HepG2 (cell line): ENCODE measurements around the gene RAB1B. TPM values are rescaled to one million over a fixed set of nuclear protein-coding genes. Genes with fewer than 3 reads are reported as not detected.

Source experiments
- ATAC-seq: fragments of 200-7000 bp; cut with Tn5 transposase; 3 replicates; pipeline ENCODE4 v1.9.1; 2020; ENCODE audit warnings: mild to moderate bottlenecking, moderate library complexity
- BruUV-seq: library from RNA; stranded (reverse); fragments of 400-500 nt; replicated peaks from 2 replicates; lab custom pipeline; 2021; lab: Mats Ljungman, UMichigan
- CTCF ChIA-PET: fragments of 300-600 bp; formaldehyde crosslinking; extraction: SDS; loops from one replicate; lab custom pipeline; 2021; ENCODE audit warnings: low total read pairs, inconsistent platforms, low intra/inter-chr PET ratio; lab: Yijun Ruan, JAX
- POLR2A ChIA-PET: fragments of 350-600 bp; sonication (Branson Sonifier 250); formaldehyde crosslinking; loops from one replicate; lab custom pipeline; 2020; ENCODE audit warnings: antibody characterized with exemption, inconsistent platforms; lab: Yijun Ruan, JAX
- DNase-seq: peaks from one replicate; pipeline ENCODE4 v3.0.0-alpha.2; 2015; ENCODE audit warnings: low spot score
- FAIRE-seq: peaks from 3 replicates; lab custom pipeline; 2011; peaks lifted over from hg19 to GRCh38; lab: Jason Lieb, UNC
- H2AFZ ChIP-seq: one replicate; pipeline ENCODE4 v1.6.1; 2011; ENCODE audit warnings: low read length, inconsistent platforms
- H3K27ac ChIP-seq: fragments of 300-600 bp; 3 replicates; pipeline ENCODE4 v1.8.0; 2011; ENCODE audit warnings: mixed run types, mild to moderate bottlenecking, mixed read lengths, low read length, inconsistent platforms; ENCODE audit not compliant: insufficient read depth; ENCODE audit errors: extremely low read length
- H3K27me3 ChIP-seq, 2 experiments: fragments of 200-600 bp in 1 of 2; 2 replicates in 1 of 2; 3 replicates in 1 of 2; pipeline versions ENCODE4 v1.6.0 to v1.8.0; 2011; ENCODE audit warnings: low read length in 2 of 2, mild to moderate bottlenecking in 2 of 2, moderate library complexity in 2 of 2, inconsistent platforms in 1 of 2; ENCODE audit not compliant: insufficient read depth in 2 of 2, control insufficient read depth in 1 of 2
- H3K36me3 ChIP-seq, 2 experiments: fragments of 200-600 bp in 1 of 2; replicated peaks in 1 of 2; 2 replicates in 1 of 2; 3 replicates in 1 of 2; pipeline versions ENCODE4 v1.5.1 to v1.8.0; 2011; ENCODE audit warnings: low read length in 2 of 2, inconsistent platforms in 1 of 2; ENCODE audit not compliant: insufficient read depth in 2 of 2, control insufficient read depth in 1 of 2
- H3K4me1 ChIP-seq: 2 replicates; pipeline ENCODE4 v1.5.1; 2012; ENCODE audit warnings: low read length, inconsistent platforms; ENCODE audit not compliant: insufficient read depth
- H3K4me2 ChIP-seq: 2 replicates; pipeline ENCODE4 v1.6.0; 2011; ENCODE audit warnings: low read depth, low read length, inconsistent platforms
- H3K4me3 ChIP-seq, 3 experiments: fragments of 200-600 bp in 1 of 3; sonication (generic), shearing (Covaris generic) in 1 of 3; replicated peaks in 1 of 3; 2 replicates each; pipeline ENCODE4 v1.5.1; 2011 to 2016; ENCODE audit warnings: low read length in 3 of 3, inconsistent platforms in 2 of 3, low read depth in 2 of 3, mild to moderate bottlenecking in 2 of 3, control low read depth in 1 of 3, mixed read lengths in 1 of 3; ENCODE audit not compliant: insufficient read depth in 1 of 3
- H3K79me2 ChIP-seq: one replicate; pipeline ENCODE4 v1.6.1; 2011; ENCODE audit warnings: low read length, inconsistent platforms; ENCODE audit not compliant: insufficient read depth
- H3K9ac ChIP-seq: 2 replicates; pipeline ENCODE4 v1.6.0; 2011; ENCODE audit warnings: mild to moderate bottlenecking, low read depth, low read length, inconsistent platforms; ENCODE audit not compliant: insufficient read depth
- H3K9me3 ChIP-seq: 2 replicates; pipeline ENCODE4 v1.5.1; 2012; ENCODE audit warnings: mild to moderate bottlenecking, low read length
- H4K20me1 ChIP-seq: 2 replicates; pipeline ENCODE4 v1.6.0; 2011; ENCODE audit warnings: inconsistent platforms, mild to moderate bottlenecking, low read length, moderate library complexity; ENCODE audit not compliant: insufficient read depth
- JARID2 ChIP-seq: sonication (generic); formaldehyde crosslinking; IDR thresholded peaks from 2 replicates; pipeline ENCODE4 v1.8.1; 2023; ENCODE audit warnings: missing genetic modification reagents, inconsistent platforms; ENCODE audit not compliant: insufficient replicate concordance
- TOPORS ChIP-seq: sonication (generic); formaldehyde crosslinking; IDR thresholded peaks from 2 replicates; pipeline ENCODE4 v1.8.0; 2023; ENCODE audit warnings: mild to moderate bottlenecking, missing genetic modification reagents
- ZBTB8A ChIP-seq: sonication (generic); formaldehyde crosslinking; IDR thresholded peaks from 2 replicates; pipeline ENCODE4 v1.4.0; 2020; ENCODE audit warnings: mild to moderate bottlenecking, low read depth, missing genetic modification reagents, borderline replicate concordance
- ZNF691 ChIP-seq: sonication (generic); formaldehyde crosslinking; IDR thresholded peaks from 2 replicates; pipeline ENCODE4 v1.4.0; 2020; ENCODE audit warnings: missing genetic modification reagents, low read depth, mild to moderate bottlenecking, borderline replicate concordance
- WGBS: methylation state at CpG from one replicate; pipeline ENCODE4 v1.1.6; 2017; ENCODE audit warnings: low lambda C conversion rate; 5-methylcytosine and 5-hydroxymethylcytosine counted together
- in situ Hi-C: cut with HindIII; loops from 2 replicates; pipeline ENCODE4 v1.10.0; 2017; ENCODE audit warnings: low pct_unique_long_range_greater_than_20kb; ENCODE audit not compliant: extremely low pct_ligation_motif_present
- intact Hi-C: fragments of 100-400 bp; cut with micrococcal nuclease; formaldehyde crosslinking; loops from one replicate; pipeline ENCODE4 v1.10.0; 2022; ENCODE audit not compliant: unreplicated experiment
- polyA plus RNA-seq, 8 experiments: library from polyadenylated mRNA; depleted of rRNA in 3 of 8; stranded (reverse) in 7 of 8; unstranded in 1 of 8; fragments of >200 nt; fragmentation: Illumina TruSeq in 4 of 8; extraction: Trizol in 4 of 8; gene quantifications; 2 replicates each; pipeline versions ENCODE4 v1.2.1 to v1.2.3, GENCODE V29; 2011 to 2016; ENCODE audit warnings: low read depth in 4 of 8, missing spikeins in 1 of 8, mixed read lengths in 1 of 8; ENCODE audit not compliant: insufficient read depth in 1 of 8
- total RNA-seq, 5 experiments: library from RNA; depleted of rRNA; stranded (reverse); fragments of >200 nt; fragmentation: Illumina TruSeq; extraction: Trizol; gene quantifications; 2 replicates each; pipeline ENCODE4 v1.2.3, GENCODE V29; 2016; ENCODE audit warnings: low read depth in 1 of 5
- TF ChIP-seq, protein P1 (sequence below): sonication (generic); formaldehyde crosslinking; IDR thresholded peaks from 2 replicates; pipeline ENCODE4 v1.4.0; 2020; ENCODE audit warnings: missing genetic modification reagents

Gene RAB1B
- total and polyA plus RNA-seq, 2 of the 13 experiments (the other 11 are each of a cell fraction or from before 2014, with no cell fraction given), result 77.9 to 87.9 TPM

DNA sequence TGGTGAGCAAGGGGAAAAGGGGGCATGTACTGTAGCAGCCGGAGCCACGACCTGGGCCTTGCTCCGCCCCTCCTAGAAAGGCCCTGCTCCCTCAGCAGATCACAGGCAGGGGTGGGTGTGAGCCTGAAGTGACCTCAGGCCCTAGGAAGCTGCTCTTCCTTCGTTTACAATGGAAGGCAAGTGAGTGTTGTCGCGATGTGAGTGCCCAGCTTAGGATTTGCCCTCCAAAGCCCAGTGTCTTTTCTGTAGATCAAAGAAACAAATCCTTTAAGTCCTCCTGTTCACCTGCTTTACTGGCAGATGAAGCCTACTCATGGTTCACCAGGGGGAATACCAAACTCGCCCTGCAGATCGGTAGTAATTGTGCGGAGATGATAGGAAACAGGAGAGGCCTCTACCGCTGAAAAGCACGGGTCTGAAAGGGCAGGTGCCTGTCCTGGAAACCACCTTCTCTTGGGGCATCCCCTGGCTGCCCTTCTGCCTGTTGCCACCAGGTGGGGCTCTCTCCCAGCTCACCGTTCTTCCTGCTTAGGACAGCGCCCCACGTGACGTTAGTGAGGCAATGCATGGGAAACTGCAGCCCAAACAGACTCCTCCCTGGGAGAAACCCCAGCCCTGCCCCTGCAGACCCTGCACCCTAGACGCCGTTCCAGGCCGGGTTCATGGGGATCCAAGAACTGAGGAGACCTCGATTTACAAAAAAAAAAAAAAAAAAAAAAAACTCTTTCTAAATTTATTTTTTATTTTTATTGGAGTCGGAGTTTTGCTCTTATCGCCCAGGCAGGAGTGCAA, 45.9 kb upstream of the RAB1B start (continued):
- TF ChIP-seq, protein P1, sequence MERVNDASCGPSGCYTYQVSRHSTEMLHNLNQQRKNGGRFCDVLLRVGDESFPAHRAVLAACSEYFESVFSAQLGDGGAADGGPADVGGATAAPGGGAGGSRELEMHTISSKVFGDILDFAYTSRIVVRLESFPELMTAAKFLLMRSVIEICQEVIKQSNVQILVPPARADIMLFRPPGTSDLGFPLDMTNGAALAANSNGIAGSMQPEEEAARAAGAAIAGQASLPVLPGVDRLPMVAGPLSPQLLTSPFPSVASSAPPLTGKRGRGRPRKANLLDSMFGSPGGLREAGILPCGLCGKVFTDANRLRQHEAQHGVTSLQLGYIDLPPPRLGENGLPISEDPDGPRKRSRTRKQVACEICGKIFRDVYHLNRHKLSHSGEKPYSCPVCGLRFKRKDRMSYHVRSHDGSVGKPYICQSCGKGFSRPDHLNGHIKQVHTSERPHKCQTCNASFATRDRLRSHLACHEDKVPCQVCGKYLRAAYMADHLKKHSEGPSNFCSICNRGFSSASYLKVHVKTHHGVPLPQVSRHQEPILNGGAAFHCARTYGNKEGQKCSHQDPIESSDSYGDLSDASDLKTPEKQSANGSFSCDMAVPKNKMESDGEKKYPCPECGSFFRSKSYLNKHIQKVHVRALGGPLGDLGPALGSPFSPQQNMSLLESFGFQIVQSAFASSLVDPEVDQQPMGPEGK, result peak; percentile 54; the same call in 1 of the 2 replicates

- WGBS, result 92% methylated on average over 10 of the region's 10 CpGs
- DNase-seq (no peak), ATAC-seq (no peak), FAIRE-seq (no peak)
- H3K27me3 ChIP-seq, result no peaks in the 10 kb centered on the region
- in situ Hi-C loops (no loop called here), intact Hi-C loops (no loop called here)
- H3K4me3 ChIP-seq, result no peak overlapping the region
- no peaks in the 10 kb centered on the region for H3K79me2 ChIP-seq
- no peak overlapping the region for H3K4me2 ChIP-seq
- CTCF ChIA-PET, result no interaction called here
- peaks cover 5% of the 10 kb centered on the region; the same call in 1 of the 2 replicates for H3K4me1 ChIP-seq
- TF ChIP-seq TOPORS (no peak), ZNF691 (no peak), JARID2 (CRISPR knock-in tag) (no peak), ZBTB8A (no peak)
- H3K9me3 ChIP-seq, result no peaks in the 10 kb centered on the region
- H2AFZ ChIP-seq, result no peak overlapping the region
- no peak overlapping the region for H3K9ac ChIP-seq
- POLR2A ChIA-PET, result no interaction called here
- H4K20me1 ChIP-seq, result no peaks in the 10 kb centered on the region
- H3K36me3 ChIP-seq, result peaks cover 5 to 7% of the 10 kb centered on the region in 2 experiments; a peak in 2 of 5 replicates
- H3K27ac ChIP-seq, result no peak overlapping the region
- no TSS peak for BruUV-seq
Observed at GRCh38 chr11:66224226-66224855, 44.1 kb upstream of the RAB1B start.
